ENCODE measurements around the gene RAD51B.

RAD51B gene

GRCh38 chr14:68384881-68385280 is 565.3 kb downstream of the RAD51B start:
- H3K27me3 ChIP-seq (ENCODE audit: insufficient read depth, poor library complexity, severe bottlenecking) = no peaks in the 10 kb centered on the region
- no peak for DNase-seq (ENCODE audit: low read depth in 1 of 2, low spot score in 1 of 2)
- no peak for TF ChIP-seq GABPA (IDR thresholded peaks at IDR 0.05; ENCODE audit: low read depth)
- no peak for TF ChIP-seq REST (IDR thresholded peaks at IDR 0.05; ENCODE audit: insufficient replicate concordance, low read depth)
- no peak for TF ChIP-seq SPI1 (IDR thresholded peaks at IDR 0.05; ENCODE audit: borderline replicate concordance, low read depth)
- H3K27ac ChIP-seq (replicated peaks) = no peak overlapping the region
- no peak overlapping the region for H3K4me3 ChIP-seq (replicated peaks; ENCODE audit: insufficient read depth, low read length)

- TF ChIP-seq SPI1 (IDR thresholded peaks at IDR 0.05; ENCODE audit: borderline replicate concordance, low read depth) = no peak
- no peak for TF ChIP-seq GABPA (IDR thresholded peaks at IDR 0.05; ENCODE audit: low read depth)
- TF ChIP-seq REST (IDR thresholded peaks at IDR 0.05; ENCODE audit: insufficient replicate concordance, low read depth) = no peak
- TF ChIP-seq CTCF (IDR thresholded peaks at IDR 0.05; ENCODE audit: insufficient read depth, low read length) = no peak
- no peak for TF ChIP-seq POLR2AphosphoS5 (IDR thresholded peaks at IDR 0.05; ENCODE audit: low read depth)
- Histone ChIP-seq H3K27me3 (ENCODE audit: insufficient read depth, poor library complexity, severe bottlenecking) (no peaks in the 10 kb centered on the region), H3K4me3 (replicated peaks; ENCODE audit: insufficient read depth, low read length) (no peak overlapping the region), H3K27ac (replicated peaks) (no peak overlapping the region)
- DNase-seq (ENCODE audit: low read depth in 1 of 2, low spot score in 1 of 2) = no peak
Observed at GRCh38 chr14:68386446-68386845, 566.9 kb downstream of the RAD51B start.

- no peak overlapping the region for H3K27ac ChIP-seq (replicated peaks)
- TF ChIP-seq CTCF (IDR thresholded peaks at IDR 0.05; ENCODE audit: insufficient read depth, low read length) = no peak
- no peak for TF ChIP-seq SPI1 (IDR thresholded peaks at IDR 0.05; ENCODE audit: borderline replicate concordance, low read depth)
- no peak for TF ChIP-seq POLR2AphosphoS5 (IDR thresholded peaks at IDR 0.05; ENCODE audit: low read depth)
- no peak for TF ChIP-seq GABPA (IDR thresholded peaks at IDR 0.05; ENCODE audit: low read depth)
- no peak for TF ChIP-seq REST (IDR thresholded peaks at IDR 0.05; ENCODE audit: insufficient replicate concordance, low read depth)
- no peak overlapping the region for H3K4me3 ChIP-seq (replicated peaks; ENCODE audit: insufficient read depth, low read length)
- H3K27me3 ChIP-seq (ENCODE audit: insufficient read depth, poor library complexity, severe bottlenecking) = no peaks in the 10 kb centered on the region
- DNase-seq (ENCODE audit: low read depth in 1 of 2, low spot score in 1 of 2) = no peak
Observed at GRCh38 chr14:68386950-68387779, 567.6 kb downstream of the RAD51B start.

Data from HL-60 (cell line).